ENCODE data around the gene KLHDC7B. TPM values are rescaled to one million over a fixed set of nuclear protein-coding genes. Genes with fewer than 3 reads are reported as not detected.

KLHDC7B gene
- total and polyA plus RNA-seq, 2 of the 13 experiments (the other 11 are each of a cell fraction or from before 2014, with no cell fraction given) = 0.11 TPM; not detected in 1

- TF ChIP-seq ZNF878 (CRISPR knock-in tag; IDR thresholded peaks at IDR 0.05) = no peak
- TF ChIP-seq ZNF639 (CRISPR knock-in tag; conservative IDR thresholded peaks at IDR 0.05) = peak; percentile 60; the same call in 1 of the 2 replicates
- no peak for TF ChIP-seq YEATS2 (CRISPR knock-in tag; IDR thresholded peaks at IDR 0.05; ENCODE audit: borderline replicate concordance)
- 0 out of 2 replicates have a peak, but pooled peaks have one; percentile 63 for TF ChIP-seq SNRNP70 (IDR thresholded peaks at IDR 0.05; ENCODE audit: low read depth, low read length)
- peak; percentile 12; the same call in 1 of the 2 replicates for TF ChIP-seq RERE (CRISPR knock-in tag; IDR thresholded peaks at IDR 0.05; ENCODE audit: low read depth)
- no peak for TF ChIP-seq MBD4 (IDR thresholded peaks at IDR 0.05; ENCODE audit: borderline replicate concordance, low read length)
- TF ChIP-seq KLF15 (CRISPR knock-in tag; IDR thresholded peaks at IDR 0.05; ENCODE audit: borderline replicate concordance) = no peak
- TF ChIP-seq KAT2B (IDR thresholded peaks at IDR 0.05; ENCODE audit: borderline replicate concordance, low read depth, low read length) = no peak
- TF ChIP-seq ZNF329 (CRISPR knock-in tag; IDR thresholded peaks at IDR 0.05; ENCODE audit: low read depth) = peak; percentile 15; the same call in 1 of the 2 replicates
- 0 out of 2 replicates have a peak, but pooled peaks have one; percentile 19 for TF ChIP-seq CREBL2 (CRISPR knock-in tag; IDR thresholded peaks at IDR 0.05; ENCODE audit: borderline replicate concordance)
- peak; percentile 95 for TF ChIP-seq E2F2 (CRISPR knock-in tag; IDR thresholded peaks at IDR 0.05; ENCODE audit: borderline replicate concordance)
- TF ChIP-seq SMC3 (IDR thresholded peaks at IDR 0.05; ENCODE audit: low read length) = no peak
- TF ChIP-seq ETS1 (CRISPR knock-in tag; IDR thresholded peaks at IDR 0.05) = no peak; the same call in 1 of the 2 replicates
- no peak for TF ChIP-seq NFE2 (CRISPR knock-in tag; IDR thresholded peaks at IDR 0.05)
- TF ChIP-seq PLSCR1 (CRISPR knock-in tag; IDR thresholded peaks at IDR 0.05; ENCODE audit: borderline replicate concordance) = no peak
- no peak for TF ChIP-seq TAF15 (IDR thresholded peaks at IDR 0.05; ENCODE audit: low read depth, low read length, poor library complexity, severe bottlenecking)
- peak; percentile 31; the same call in 1 of the 2 replicates for TF ChIP-seq HIVEP1 (CRISPR knock-in tag; IDR thresholded peaks at IDR 0.05)
These were observed 15.7 kb upstream of the KLHDC7B start, which contains the start of gene TYMP (continued) for GRCh38 chr22:50529897-50530579.
